Esophagus muscularis mucosa (tissue), 4 donors: ENCODE measurements around the gene DCPS. TPM values are rescaled to one million over a fixed set of nuclear protein-coding genes. Genes with fewer than 3 reads are reported as not detected.
"Not testable (repeated sequence)": the region's sequence is repeated elsewhere in the genome, so short reads cannot be mapped to it uniquely, and the experiment has no call there.

Experiments used
- DNase-seq: peaks from one replicate; pipeline ENCODE4 v3.0.0-alpha.2; 2017; ENCODE audit errors: extremely low spot score
- H3K27ac ChIP-seq, 4 donors: fragments of 200-600 bp; sonication (generic); replicated peaks in 1 of 4; 1 replicate in 3 of 4; 2 replicates in 1 of 4; pipeline ENCODE4 v1.5.1; 2016 to 2019; ENCODE audit warnings: mild to moderate bottlenecking in 1 of 4
- H3K27me3 ChIP-seq, 4 donors: fragments of 200-600 bp; sonication (generic); one replicate each; pipeline versions ENCODE4 v1.5.1 to v1.6.0; 2016 to 2019
- H3K36me3 ChIP-seq, 4 donors: fragments of 200-600 bp; sonication (generic); one replicate each; pipeline ENCODE4 v1.5.1; 2016 to 2019
- H3K4me1 ChIP-seq, 4 donors: fragments of 200-600 bp; sonication (generic); one replicate each; pipeline ENCODE4 v1.5.1; 2016 to 2019
- H3K4me3 ChIP-seq, 4 donors: fragments of 200-600 bp; sonication (generic); 1 replicate in 2 of 4; 2 replicates in 2 of 4; pipeline ENCODE4 v1.5.1; 2016 to 2019; ENCODE audit warnings: mild to moderate bottlenecking in 4 of 4, moderate library complexity in 1 of 4
- H3K9me3 ChIP-seq, 4 donors: fragments of 200-600 bp; sonication (generic); 1 replicate in 3 of 4; 2 replicates in 1 of 4; pipeline ENCODE4 v1.5.1; 2016 to 2019
- EP300 ChIP-seq: sonication (generic); formaldehyde crosslinking; IDR thresholded peaks from one replicate; pipeline ENCODE4 v1.6.1; 2017; ENCODE audit warnings: antibody characterized with exemption
- POLR2A ChIP-seq: fragments of 450-650 bp; IDR thresholded peaks from one replicate; pipeline ENCODE4 v1.6.1; 2017; ENCODE audit warnings: antibody characterized with exemption, moderate library complexity, mild to moderate bottlenecking, low read depth
- POLR2AphosphoS5 ChIP-seq, 2 donors: sonication (generic); formaldehyde crosslinking; IDR thresholded peaks; one replicate each; pipeline ENCODE4 v1.6.1; 2017; ENCODE audit warnings: antibody characterized with exemption in 2 of 2
- WGBS: methylation state at CpG from one replicate; pipeline ENCODE4 v1.1.5; 2018; 5-methylcytosine and 5-hydroxymethylcytosine counted together
- intact Hi-C: fragments of 100-400 bp; cut with DNase I; formaldehyde crosslinking; loops from one replicate; pipeline ENCODE4 v1.15.1; 2023
- total RNA-seq, 4 donors: library from RNA; depleted of rRNA; stranded (reverse); fragments of >200 nt; gene quantifications; one replicate each; pipeline versions ENCODE4 v1.1.0 to v1.2.1, GENCODE V29; 2016
- TF ChIP-seq, protein P1 (sequence below), 3 experiments: fragments of 200-600 bp in 2 of 3; fragments of 450-650 bp in 1 of 3; sonication (generic) in 2 of 3; IDR thresholded peaks; one replicate each; pipeline ENCODE4 v1.5.1; 2017 to 2019; ENCODE audit warnings: antibody characterized with exemption in 3 of 3, mild to moderate bottlenecking in 2 of 3, moderate library complexity in 1 of 3

DCPS gene
- 10 to 100 TPM in 3 of 4 donors, 1 to 10 TPM in 1; 8.0 to 18.4 (median 14.3) TPM for total RNA-seq

DNA sequence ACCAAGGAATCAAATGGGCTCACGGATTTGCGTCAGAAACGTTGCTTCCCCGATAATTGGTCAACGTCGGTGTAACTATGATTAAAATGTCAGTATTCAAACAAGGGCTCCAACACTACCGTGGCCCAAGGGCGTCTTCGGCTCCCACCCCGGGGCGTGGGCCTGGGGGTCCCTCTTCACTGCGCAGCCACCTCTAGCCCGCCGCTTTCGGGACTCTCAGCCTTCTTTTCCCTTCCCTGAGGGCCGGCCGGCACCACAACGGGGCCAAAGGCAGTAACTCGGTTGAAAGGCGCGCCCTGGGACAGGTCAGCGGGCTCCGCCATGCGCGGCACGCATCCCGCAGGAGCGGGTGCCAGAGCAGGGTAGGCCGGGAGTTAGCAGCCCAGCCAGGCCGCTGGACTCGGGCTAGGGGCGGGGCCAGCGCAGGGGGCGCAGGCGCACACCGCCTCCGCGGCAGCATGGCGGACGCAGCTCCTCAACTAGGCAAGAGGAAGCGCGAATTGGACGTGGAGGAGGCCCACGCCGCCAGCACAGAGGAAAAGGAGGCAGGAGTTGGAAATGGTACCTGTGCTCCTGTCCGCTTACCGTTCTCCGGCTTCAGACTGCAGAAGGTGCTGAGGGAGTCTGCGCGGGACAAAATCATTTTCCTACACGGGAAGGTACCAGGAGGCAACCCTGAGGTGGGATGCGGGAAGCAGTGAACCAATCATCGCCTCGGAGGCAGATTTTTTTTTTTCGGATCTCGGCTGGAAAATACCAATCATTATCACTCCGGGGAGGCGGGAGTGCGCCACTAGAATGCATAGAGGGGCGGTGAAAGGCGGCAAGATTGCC, at the start of gene DCPS:
DCPS (plus strand) TSS at position 438 of the 834 bp plus-strand sequence; CDS start at position 459, 21 bp downstream.
- Histone ChIP-seq H3K27ac (peak within 1 kb of the TSS; percentile 85 to 92 (median 88)), H3K4me3 (peak within 1 kb of the TSS; percentile 65 to 90 (median 68)), H3K9me3 (no peaks in the 10 kb centered on the region), H3K36me3 (peaks cover 0 to 26% (median 16%) of the 10 kb centered on the region in 4 donors), H3K27me3 (no peaks in the 10 kb centered on the region), H3K4me1 (peaks cover 17 to 24% (median 21%) of the 10 kb centered on the region in 4 donors)
- intact Hi-C loops = loop anchor here (1.0 kb wide), 1 partner anchor 13 kb away; no protein-coding TSS in a partner anchor
- WGBS = 2% methylated on average over 32 of the region's 61 CpGs
- DNase-seq = peak; percentile 96
- TF ChIP-seq POLR2A = peak; percentile 10
- no peak for TF ChIP-seq EP300
- TF ChIP-seq, protein P1, sequence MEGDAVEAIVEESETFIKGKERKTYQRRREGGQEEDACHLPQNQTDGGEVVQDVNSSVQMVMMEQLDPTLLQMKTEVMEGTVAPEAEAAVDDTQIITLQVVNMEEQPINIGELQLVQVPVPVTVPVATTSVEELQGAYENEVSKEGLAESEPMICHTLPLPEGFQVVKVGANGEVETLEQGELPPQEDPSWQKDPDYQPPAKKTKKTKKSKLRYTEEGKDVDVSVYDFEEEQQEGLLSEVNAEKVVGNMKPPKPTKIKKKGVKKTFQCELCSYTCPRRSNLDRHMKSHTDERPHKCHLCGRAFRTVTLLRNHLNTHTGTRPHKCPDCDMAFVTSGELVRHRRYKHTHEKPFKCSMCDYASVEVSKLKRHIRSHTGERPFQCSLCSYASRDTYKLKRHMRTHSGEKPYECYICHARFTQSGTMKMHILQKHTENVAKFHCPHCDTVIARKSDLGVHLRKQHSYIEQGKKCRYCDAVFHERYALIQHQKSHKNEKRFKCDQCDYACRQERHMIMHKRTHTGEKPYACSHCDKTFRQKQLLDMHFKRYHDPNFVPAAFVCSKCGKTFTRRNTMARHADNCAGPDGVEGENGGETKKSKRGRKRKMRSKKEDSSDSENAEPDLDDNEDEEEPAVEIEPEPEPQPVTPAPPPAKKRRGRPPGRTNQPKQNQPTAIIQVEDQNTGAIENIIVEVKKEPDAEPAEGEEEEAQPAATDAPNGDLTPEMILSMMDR (IDR thresholded peaks at IDR 0.05) = no peak
- peak; percentile 86 to 89 for TF ChIP-seq POLR2AphosphoS5 (IDR thresholded peaks at IDR 0.05)

DNA sequence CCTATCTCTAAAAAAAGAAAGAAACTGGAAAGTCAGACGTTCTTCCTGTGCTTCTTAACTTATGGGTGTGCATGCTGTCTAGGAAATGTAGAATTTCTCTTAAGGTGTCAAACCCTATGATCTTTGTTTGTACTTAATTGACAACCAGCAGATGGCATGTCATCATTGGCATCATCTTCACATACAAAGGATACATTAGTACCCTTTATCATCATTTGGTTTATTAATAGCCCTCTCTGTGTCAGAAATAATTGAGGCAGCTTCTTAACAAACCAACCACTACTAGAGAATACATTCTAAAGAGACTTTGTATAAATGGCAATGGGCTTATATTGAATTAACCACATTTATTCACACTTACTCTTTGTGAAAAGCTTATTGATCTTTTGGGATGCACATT, 49.0 kb upstream of the DCPS start:
- Histone ChIP-seq H3K27me3 (no peaks in the 10 kb centered on the region), H3K4me1 (no peaks in the 10 kb centered on the region), H3K4me3 (no peak overlapping the region), H3K27ac (no peak overlapping the region), H3K9me3 (no peaks in the 10 kb centered on the region), H3K36me3 (peaks cover 0 to 81% (median 45%) of the 10 kb centered on the region in 4 donors)
- WGBS = 63% methylated on average over 1 of the region's 1 CpG
- intact Hi-C loops = no loop called here
- no peak for TF ChIP-seq POLR2AphosphoS5 (IDR thresholded peaks at IDR 0.05)
- TF ChIP-seq, protein P1 (IDR thresholded peaks at IDR 0.05) = no peak
- TF ChIP-seq EP300 = no peak
- no peak for TF ChIP-seq POLR2A
- DNase-seq = no peak

DNA sequence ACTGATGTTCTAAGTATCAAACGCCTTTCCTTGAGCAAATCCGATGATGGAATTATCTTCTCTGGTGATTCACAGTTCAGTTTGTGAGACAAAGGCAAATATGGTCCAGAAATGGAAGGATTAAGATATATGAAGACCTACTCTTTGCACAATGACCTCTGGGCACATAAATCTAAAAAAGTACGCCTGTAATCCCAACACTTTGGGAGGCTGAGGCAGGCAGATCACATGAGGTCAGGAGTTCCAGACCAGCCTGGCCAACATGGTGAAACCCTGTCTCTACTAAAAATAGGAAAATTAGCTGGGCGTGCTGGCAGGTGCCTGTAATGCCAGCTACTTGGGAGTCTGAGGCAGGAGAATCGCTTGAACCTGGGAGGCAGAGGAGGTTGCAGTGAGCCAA, 48.4 kb upstream of the DCPS start:
- intact Hi-C loops, DNase-seq, H3K9me3 ChIP-seq, H3K27ac ChIP-seq, H3K4me1 ChIP-seq, H3K4me3 ChIP-seq, H3K27me3 ChIP-seq: not testable (repeated sequence)
- H3K36me3 ChIP-seq = peaks cover 0 to 80% (median 42%) of the 10 kb centered on the region in 4 donors
- WGBS = 97% methylated on average over 5 of the region's 5 CpGs

DNA sequence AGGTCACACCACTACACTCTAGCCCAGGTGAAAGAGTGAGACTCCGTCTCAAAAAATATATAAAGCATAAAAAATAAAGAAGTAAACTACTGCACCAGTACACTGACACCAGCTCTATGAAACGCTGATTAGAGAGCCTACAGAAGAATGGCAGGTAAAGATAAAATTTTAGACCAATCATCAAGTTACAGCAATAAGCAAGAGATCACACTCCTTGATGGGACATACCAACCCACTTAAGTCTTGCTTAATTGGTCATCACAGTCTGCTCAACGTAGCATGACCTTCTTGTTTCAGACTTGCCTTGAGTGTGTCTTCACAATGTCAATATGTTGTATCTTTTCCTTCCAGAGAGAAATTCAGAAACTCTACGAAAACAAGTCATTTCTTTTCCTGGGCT, 47.6 kb upstream of the DCPS start:
- WGBS = 95% methylated on average over 4 of the region's 4 CpGs
- TF ChIP-seq EP300 (no peak), POLR2A (no peak)
- TF ChIP-seq, protein P1 (IDR thresholded peaks at IDR 0.05) = no peak
- H3K27me3 ChIP-seq = no peaks in the 10 kb centered on the region
- no peaks in the 10 kb centered on the region for H3K9me3 ChIP-seq
- peaks cover 0 to 4% (median 0%) of the 10 kb centered on the region in 4 donors for H3K4me1 ChIP-seq
- intact Hi-C loops = no loop called here
- no peak overlapping the region for H3K27ac ChIP-seq
- no peak for DNase-seq
- peaks cover 0 to 73% (median 40%) of the 10 kb centered on the region in 4 donors for H3K36me3 ChIP-seq
- H3K4me3 ChIP-seq = no peak overlapping the region

GRCh38 chr11:126257144-126257543, 46.7 kb upstream of the DCPS start:
- Histone ChIP-seq H3K27ac (no peak overlapping the region), H3K9me3 (no peaks in the 10 kb centered on the region), H3K27me3 (no peaks in the 10 kb centered on the region), H3K36me3 (peaks cover 0 to 73% (median 47%) of the 10 kb centered on the region in 4 donors), H3K4me3 (no peak overlapping the region), H3K4me1 (peaks cover 0 to 4% (median 0%) of the 10 kb centered on the region in 4 donors)
- DNase-seq = no peak
- TF ChIP-seq POLR2A (no peak), POLR2AphosphoS5 (IDR thresholded peaks at IDR 0.05) (no peak)
- intact Hi-C loops = no loop called here
- 90% methylated on average over 2 of the region's 2 CpGs for WGBS
